ENCODE data around the gene SLC6A19. TPM values are rescaled to one million over a fixed set of nuclear protein-coding genes. Genes with fewer than 3 reads are reported as not detected.

SLC6A19 gene
- polyA plus RNA-seq, 2 donors = not detected

DNA sequence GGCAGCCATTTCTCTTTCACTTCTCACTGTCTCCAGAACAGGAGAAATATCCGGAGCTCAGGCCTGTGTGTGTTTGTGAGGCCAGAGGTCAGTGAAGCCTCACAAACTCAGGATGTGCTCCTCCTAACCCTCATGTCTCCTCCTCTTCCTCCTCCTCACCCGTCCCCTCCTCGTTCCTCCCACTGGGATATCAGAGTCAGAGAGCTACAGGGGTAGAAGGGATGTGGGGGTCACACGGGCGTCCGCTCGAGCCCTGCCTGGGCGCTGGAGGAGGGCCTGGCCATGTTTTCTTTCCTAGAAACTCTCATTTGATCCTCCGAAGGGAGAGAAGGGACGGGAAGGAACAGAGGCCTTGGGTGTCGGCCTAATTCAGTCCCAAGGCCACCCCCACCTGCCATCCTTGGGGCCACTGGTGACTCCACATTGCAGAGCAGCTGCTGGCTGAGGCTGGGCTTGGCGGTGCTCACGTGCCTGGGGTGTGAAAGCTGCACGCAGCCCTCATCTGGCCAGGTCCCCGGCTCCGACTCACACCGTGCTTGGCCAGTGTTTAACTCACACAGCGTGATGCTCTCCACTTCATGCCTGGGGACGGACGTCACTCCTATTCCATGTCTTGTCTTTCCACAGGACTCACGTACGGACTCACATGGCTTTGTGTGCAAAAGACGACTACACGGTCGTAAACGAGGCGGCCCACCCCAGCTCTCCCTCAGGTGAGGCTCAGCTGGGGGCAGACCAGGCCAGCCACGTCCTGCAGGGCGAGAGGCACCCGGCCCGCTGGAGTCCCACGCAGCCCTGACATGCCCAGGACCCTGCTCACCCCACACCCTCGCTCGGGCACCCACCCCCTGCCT is 22.6 kb upstream of the SLC6A19 start:
- WGBS, 2 donors = 73% methylated on average over 25 of the region's 34 CpGs; no CpG with 5 or more reads in 1 of the 2 donors
- Histone ChIP-seq H3K27me3 (ENCODE audit: control insufficient read depth in 1 of 2, insufficient read depth in 2 of 2, low read length in 2 of 2) (no peaks in the 10 kb centered on the region), H3K27ac (ENCODE audit: low read depth in 2 of 2, low read length in 1 of 2) (no peak overlapping the region), H3K4me1 (ENCODE audit: control insufficient read depth in 2 of 2, insufficient read depth in 2 of 2, low read length in 1 of 2) (no peaks in the 10 kb centered on the region), H3K36me3 (ENCODE audit: control insufficient read depth in 2 of 2, insufficient read depth in 2 of 2, low read length in 1 of 2) (no peaks in the 10 kb centered on the region), H3K9me3 (ENCODE audit: control insufficient read depth in 2 of 2, insufficient read depth in 1 of 2, low read depth in 1 of 2, low read length in 1 of 2) (no peaks in the 10 kb centered on the region), H3K4me3 (ENCODE audit: low read depth in 1 of 2, low read length in 2 of 2) (no peak overlapping the region)

DNA sequence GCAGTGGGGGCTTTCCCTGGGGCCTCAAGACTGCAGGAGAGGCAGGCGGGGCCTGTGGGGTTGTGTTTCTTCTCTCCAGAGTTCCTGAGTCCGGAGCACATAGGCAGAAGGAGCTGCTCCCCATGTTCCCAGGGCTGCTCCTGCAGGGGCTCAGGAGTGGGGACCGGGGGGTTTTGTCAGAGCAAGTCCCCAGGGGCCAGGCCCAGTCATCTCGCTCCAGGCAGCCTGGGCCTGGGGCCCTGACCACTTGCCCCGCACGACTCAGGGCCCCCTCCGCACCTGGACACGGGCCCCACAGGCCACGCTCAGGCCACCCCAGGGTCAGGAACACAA is 22.0 kb upstream of the SLC6A19 start:
- Histone ChIP-seq H3K27me3 (ENCODE audit: control insufficient read depth in 1 of 2, insufficient read depth in 2 of 2, low read length in 2 of 2) (no peaks in the 10 kb centered on the region), H3K27ac (ENCODE audit: low read depth in 2 of 2, low read length in 1 of 2) (no peak overlapping the region)
- 88% methylated on average over 5 of the region's 9 CpGs; no CpG with 5 or more reads in 1 of the 2 donors for WGBS, 2 donors

DNA sequence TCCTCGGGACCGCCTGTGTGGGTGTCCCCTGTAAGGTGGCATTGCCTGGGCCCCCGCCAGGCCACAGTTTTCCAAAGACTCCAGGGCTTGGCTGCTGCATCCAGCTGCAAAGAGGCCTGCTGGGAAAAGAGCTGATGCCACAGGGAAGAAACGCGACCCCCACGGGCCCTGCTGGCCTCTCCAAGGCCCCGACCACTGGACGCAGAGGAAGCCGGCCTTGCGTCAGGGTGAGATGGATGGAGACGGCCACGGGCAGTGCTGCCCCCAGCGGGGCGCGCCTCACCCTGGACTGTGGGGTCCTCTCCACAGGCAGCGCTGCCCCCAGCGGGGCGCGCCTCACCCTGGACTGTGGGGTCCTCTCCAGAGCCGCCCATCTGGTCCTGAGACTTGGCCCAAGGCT is 21.3 kb upstream of the SLC6A19 start:
- no peaks in the 10 kb centered on the region for H3K4me1 ChIP-seq (ENCODE audit: control insufficient read depth in 2 of 2, insufficient read depth in 2 of 2, low read length in 1 of 2)
- no peaks in the 10 kb centered on the region for H3K36me3 ChIP-seq (ENCODE audit: control insufficient read depth in 2 of 2, insufficient read depth in 2 of 2, low read length in 1 of 2)
- no peaks in the 10 kb centered on the region for H3K27me3 ChIP-seq (ENCODE audit: control insufficient read depth in 1 of 2, insufficient read depth in 2 of 2, low read length in 2 of 2)
- H3K9me3 ChIP-seq (ENCODE audit: control insufficient read depth in 2 of 2, insufficient read depth in 1 of 2, low read depth in 1 of 2, low read length in 1 of 2) = no peaks in the 10 kb centered on the region
- H3K4me3 ChIP-seq (ENCODE audit: low read depth in 1 of 2, low read length in 2 of 2) = no peak overlapping the region
- H3K27ac ChIP-seq (ENCODE audit: low read depth in 2 of 2, low read length in 1 of 2) = no peak overlapping the region
- 94% methylated on average over 11 of the region's 20 CpGs; no CpG with 5 or more reads in 1 of the 2 donors for WGBS, 2 donors

More for the DNA sequence above, 22.0 kb upstream of the SLC6A19 start:
- Histone ChIP-seq H3K4me3 (ENCODE audit: low read depth in 1 of 2, low read length in 2 of 2) (no peak overlapping the region), H3K4me1 (ENCODE audit: control insufficient read depth in 2 of 2, insufficient read depth in 2 of 2, low read length in 1 of 2) (no peaks in the 10 kb centered on the region), H3K9me3 (ENCODE audit: control insufficient read depth in 2 of 2, insufficient read depth in 1 of 2, low read depth in 1 of 2, low read length in 1 of 2) (no peaks in the 10 kb centered on the region), H3K36me3 (ENCODE audit: control insufficient read depth in 2 of 2, insufficient read depth in 2 of 2, low read length in 1 of 2) (no peaks in the 10 kb centered on the region)

DNA sequence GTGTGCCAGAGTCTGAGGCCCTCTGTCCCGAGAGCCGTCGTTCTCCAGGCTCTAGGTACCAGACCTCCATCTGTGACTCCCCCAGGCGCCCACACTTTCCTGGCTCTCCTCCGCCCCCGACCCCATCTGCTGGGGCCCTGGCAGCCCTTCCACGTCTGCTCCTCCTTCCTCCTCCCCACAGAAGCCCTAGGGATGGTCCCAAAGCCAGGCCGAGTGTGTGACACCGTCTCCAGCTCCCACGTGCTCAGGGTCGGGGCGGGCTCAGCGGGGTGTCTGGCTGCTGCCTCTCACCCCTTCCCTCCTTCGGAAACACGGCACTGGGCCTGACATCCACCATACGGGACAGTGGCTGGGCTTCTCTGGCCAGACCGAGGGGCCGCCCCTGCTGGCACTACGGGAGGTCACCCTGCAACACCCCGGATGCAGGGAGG is 20.5 kb upstream of the SLC6A19 start:
- 71 to 74% methylated on average over 20 of the region's 20 CpGs for WGBS, 2 donors
- H3K27ac ChIP-seq (ENCODE audit: low read depth in 2 of 2, low read length in 1 of 2) = no peak overlapping the region

DNA sequence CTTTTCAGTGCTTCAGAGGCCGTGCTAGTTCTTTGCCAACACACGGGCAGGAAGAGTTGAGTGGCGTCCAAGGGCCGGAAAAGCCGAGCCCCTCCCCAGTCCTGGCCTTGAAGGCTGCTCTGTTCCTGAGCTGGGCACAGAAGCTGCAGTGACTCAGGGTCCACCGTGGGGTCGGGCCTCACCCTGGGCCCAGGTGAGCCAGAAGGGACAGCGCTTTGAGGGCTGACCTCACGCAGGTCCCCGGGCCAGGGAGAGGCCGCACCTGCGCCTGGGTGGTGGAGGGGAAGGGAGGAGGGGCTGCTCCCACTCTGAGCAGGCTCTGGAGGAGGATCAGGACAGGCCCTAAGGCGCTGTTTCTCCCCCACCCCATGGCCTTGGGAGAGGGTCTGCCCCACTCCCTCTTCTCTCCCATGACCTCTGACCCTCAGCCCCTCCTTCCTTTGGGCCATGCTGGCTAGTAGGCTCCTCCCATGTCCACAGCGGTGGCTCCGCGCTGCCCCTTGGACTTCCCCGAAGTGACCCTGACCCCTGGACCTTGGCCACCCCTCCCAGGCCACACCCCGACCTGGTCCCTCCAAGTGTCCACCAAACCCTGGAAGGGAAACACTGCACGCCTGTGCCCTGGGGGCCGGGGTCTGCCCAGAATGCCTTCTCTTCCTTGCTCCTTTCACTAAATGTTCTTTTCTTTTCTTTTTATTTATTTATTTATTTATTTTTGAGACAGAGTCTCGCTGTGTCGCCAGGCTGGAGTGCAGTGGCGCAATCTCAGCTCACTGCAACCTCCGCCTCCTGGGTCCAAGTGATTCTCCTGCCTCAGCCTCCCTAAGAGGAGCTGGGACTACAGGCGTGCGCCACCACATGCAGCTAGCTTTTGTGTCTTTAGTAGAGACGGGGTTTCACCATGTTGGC is 19.7 kb upstream of the SLC6A19 start:
- 58 to 65% methylated on average over 24 to 27 of the region's 27 CpGs for WGBS, 2 donors
- Histone ChIP-seq H3K4me1 (ENCODE audit: control insufficient read depth in 2 of 2, insufficient read depth in 2 of 2, low read length in 1 of 2) (no peaks in the 10 kb centered on the region), H3K27ac (ENCODE audit: low read depth in 2 of 2, low read length in 1 of 2) (no peak overlapping the region), H3K9me3 (ENCODE audit: control insufficient read depth in 2 of 2, insufficient read depth in 1 of 2, low read depth in 1 of 2, low read length in 1 of 2) (no peaks in the 10 kb centered on the region), H3K4me3 (ENCODE audit: low read depth in 1 of 2, low read length in 2 of 2) (no peak overlapping the region), H3K27me3 (ENCODE audit: control insufficient read depth in 1 of 2, insufficient read depth in 2 of 2, low read length in 2 of 2) (no peaks in the 10 kb centered on the region), H3K36me3 (ENCODE audit: control insufficient read depth in 2 of 2, insufficient read depth in 2 of 2, low read length in 1 of 2) (no peaks in the 10 kb centered on the region)

More for the DNA sequence above, 20.5 kb upstream of the SLC6A19 start:
- no peaks in the 10 kb centered on the region for H3K4me1 ChIP-seq (ENCODE audit: control insufficient read depth in 2 of 2, insufficient read depth in 2 of 2, low read length in 1 of 2)
- H3K27me3 ChIP-seq (ENCODE audit: control insufficient read depth in 1 of 2, insufficient read depth in 2 of 2, low read length in 2 of 2) = no peaks in the 10 kb centered on the region
- no peak overlapping the region for H3K4me3 ChIP-seq (ENCODE audit: low read depth in 1 of 2, low read length in 2 of 2)
- H3K9me3 ChIP-seq (ENCODE audit: control insufficient read depth in 2 of 2, insufficient read depth in 1 of 2, low read depth in 1 of 2, low read length in 1 of 2) = no peaks in the 10 kb centered on the region
- H3K36me3 ChIP-seq (ENCODE audit: control insufficient read depth in 2 of 2, insufficient read depth in 2 of 2, low read length in 1 of 2) = no peaks in the 10 kb centered on the region

DNA sequence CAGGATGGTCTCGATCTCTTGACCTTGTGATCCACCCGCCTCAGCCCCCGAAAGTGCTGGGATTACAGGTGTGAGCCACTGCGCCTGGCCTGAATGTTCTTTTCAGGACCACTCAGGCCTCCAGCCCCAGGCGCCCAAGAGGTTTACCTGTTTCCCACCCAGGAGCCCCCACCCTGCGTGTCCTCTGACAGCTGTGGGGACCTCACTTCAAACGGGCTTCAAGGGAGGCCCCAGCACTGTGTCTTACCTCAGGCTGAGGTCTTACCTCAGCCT is 19.1 kb upstream of the SLC6A19 start:
- Histone ChIP-seq H3K4me3 (ENCODE audit: low read depth in 1 of 2, low read length in 2 of 2) (no peak overlapping the region), H3K27me3 (ENCODE audit: control insufficient read depth in 1 of 2, insufficient read depth in 2 of 2, low read length in 2 of 2) (no peaks in the 10 kb centered on the region), H3K36me3 (ENCODE audit: control insufficient read depth in 2 of 2, insufficient read depth in 2 of 2, low read length in 1 of 2) (no peaks in the 10 kb centered on the region), H3K4me1 (ENCODE audit: control insufficient read depth in 2 of 2, insufficient read depth in 2 of 2, low read length in 1 of 2) (no peaks in the 10 kb centered on the region), H3K27ac (ENCODE audit: low read depth in 2 of 2, low read length in 1 of 2) (no peak overlapping the region), H3K9me3 (ENCODE audit: control insufficient read depth in 2 of 2, insufficient read depth in 1 of 2, low read depth in 1 of 2, low read length in 1 of 2) (no peaks in the 10 kb centered on the region)
- WGBS, 2 donors = 69 to 76% methylated on average over 7 of the region's 7 CpGs

DNA sequence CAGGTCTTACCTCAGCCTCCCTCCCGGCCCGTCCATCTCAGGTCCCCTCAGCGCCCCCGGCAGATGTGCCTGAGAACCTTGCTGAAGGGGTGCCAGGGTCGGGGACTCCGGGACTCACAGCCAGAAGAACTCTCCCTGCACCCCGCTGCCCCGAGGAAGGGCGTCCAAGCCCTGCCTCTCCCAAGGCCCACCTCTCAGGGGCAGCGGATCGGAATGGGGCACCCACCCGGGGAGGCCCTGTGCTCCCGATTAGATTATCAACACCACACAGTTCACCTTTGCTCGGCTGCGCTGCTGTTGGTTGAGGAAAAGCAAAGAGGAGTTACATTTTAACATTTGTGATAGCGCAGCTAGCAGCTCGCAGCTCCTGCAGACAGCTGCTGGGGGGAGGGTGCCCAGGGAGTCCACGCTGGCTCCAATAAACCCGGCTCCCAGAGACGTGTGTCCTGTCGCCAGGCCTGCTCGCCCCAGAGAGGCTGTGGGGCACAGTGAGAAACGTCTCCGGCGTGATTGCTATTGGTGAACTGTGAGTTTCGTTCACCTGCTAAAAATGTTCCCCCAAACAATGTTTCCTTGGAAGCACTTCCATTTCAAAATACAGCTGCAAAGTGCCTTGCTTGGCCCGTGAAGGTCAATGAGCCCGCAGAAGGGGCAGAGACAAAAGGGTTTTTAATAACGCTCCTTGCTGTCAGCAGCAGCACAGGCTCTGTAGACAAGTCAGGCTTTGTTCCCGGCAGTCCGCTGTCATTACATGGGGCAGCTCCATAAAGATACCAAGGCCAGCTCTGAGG is 18.6 kb upstream of the SLC6A19 start:
- H3K9me3 ChIP-seq (ENCODE audit: control insufficient read depth in 2 of 2, insufficient read depth in 1 of 2, low read depth in 1 of 2, low read length in 1 of 2) = no peaks in the 10 kb centered on the region
- H3K27ac ChIP-seq (ENCODE audit: low read depth in 2 of 2, low read length in 1 of 2) = no peak overlapping the region
- H3K36me3 ChIP-seq (ENCODE audit: control insufficient read depth in 2 of 2, insufficient read depth in 2 of 2, low read length in 1 of 2) = no peaks in the 10 kb centered on the region
- H3K4me3 ChIP-seq (ENCODE audit: low read depth in 1 of 2, low read length in 2 of 2) = no peak overlapping the region
- H3K4me1 ChIP-seq (ENCODE audit: control insufficient read depth in 2 of 2, insufficient read depth in 2 of 2, low read length in 1 of 2) = no peaks in the 10 kb centered on the region
- H3K27me3 ChIP-seq (ENCODE audit: control insufficient read depth in 1 of 2, insufficient read depth in 2 of 2, low read length in 2 of 2) = no peaks in the 10 kb centered on the region
- 55 to 65% methylated on average over 31 of the region's 31 CpGs for WGBS, 2 donors

DNA sequence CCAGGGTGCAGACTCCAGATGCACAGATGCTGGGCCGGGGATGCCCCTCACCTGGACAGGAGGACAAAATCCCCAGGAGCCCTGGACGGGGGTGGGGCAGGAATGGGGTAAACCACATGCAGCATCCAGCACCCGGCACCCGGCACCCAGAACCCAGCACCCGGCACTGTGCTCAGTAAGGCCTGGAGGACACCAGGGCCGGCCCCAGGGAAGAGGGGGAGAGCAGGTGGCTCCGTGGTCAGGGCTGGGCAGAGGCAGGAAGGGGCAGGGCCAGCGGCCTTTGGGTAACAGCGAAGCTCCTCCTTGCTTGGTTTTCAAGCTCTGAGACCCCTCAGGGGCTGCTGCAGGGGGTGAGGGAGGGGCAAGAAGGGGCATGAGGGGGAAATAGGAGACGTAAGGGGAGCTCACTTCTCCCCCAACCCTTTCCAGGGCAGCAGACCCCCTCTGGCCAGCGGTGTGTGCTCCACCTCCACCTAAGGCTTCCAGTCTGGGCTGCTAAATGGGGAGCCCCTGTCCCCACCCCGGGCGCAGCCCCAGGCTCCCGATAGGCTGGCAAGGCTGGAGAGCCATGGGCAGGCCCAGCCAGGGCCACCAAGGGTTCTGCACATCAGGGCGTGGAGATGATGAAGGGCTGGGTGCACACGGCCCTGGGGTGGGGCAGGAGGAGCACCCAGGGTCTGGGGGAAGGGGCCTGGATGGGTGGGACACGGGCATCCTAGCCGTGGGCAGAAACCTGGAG is 17.8 kb upstream of the SLC6A19 start:
- Histone ChIP-seq H3K4me1 (ENCODE audit: control insufficient read depth in 2 of 2, insufficient read depth in 2 of 2, low read length in 1 of 2) (no peaks in the 10 kb centered on the region), H3K27ac (ENCODE audit: low read depth in 2 of 2, low read length in 1 of 2) (no peak overlapping the region), H3K27me3 (ENCODE audit: control insufficient read depth in 1 of 2, insufficient read depth in 2 of 2, low read length in 2 of 2) (no peaks in the 10 kb centered on the region), H3K9me3 (ENCODE audit: control insufficient read depth in 2 of 2, insufficient read depth in 1 of 2, low read depth in 1 of 2, low read length in 1 of 2) (no peaks in the 10 kb centered on the region), H3K4me3 (ENCODE audit: low read depth in 1 of 2, low read length in 2 of 2) (no peak overlapping the region), H3K36me3 (ENCODE audit: control insufficient read depth in 2 of 2, insufficient read depth in 2 of 2, low read length in 1 of 2) (no peaks in the 10 kb centered on the region)
- WGBS, 2 donors = 59 to 69% methylated on average over 17 to 18 of the region's 18 CpGs

DNA sequence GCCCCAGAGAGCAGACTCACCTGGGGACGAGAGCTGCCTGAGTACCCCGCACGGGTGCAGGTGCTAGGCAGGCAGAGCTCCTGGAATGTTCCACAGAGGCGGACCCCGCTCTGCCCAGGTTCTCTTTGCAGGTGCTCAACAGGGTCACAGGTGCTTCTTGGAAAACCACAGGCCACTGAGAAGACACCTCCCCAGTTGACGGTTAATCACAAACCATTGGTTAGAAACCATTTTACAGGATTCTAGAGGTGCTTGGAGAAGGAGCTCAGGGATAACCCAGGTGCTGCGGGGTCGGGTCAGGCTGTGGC is 17.3 kb upstream of the SLC6A19 start:
- no peaks in the 10 kb centered on the region for H3K27me3 ChIP-seq (ENCODE audit: control insufficient read depth in 1 of 2, insufficient read depth in 2 of 2, low read length in 2 of 2)
- no peaks in the 10 kb centered on the region for H3K4me1 ChIP-seq (ENCODE audit: control insufficient read depth in 2 of 2, insufficient read depth in 2 of 2, low read length in 1 of 2)
- 88 to 89% methylated on average over 8 of the region's 8 CpGs for WGBS, 2 donors

More for the DNA sequence above, 17.3 kb upstream of the SLC6A19 start:
- H3K4me3 ChIP-seq (ENCODE audit: low read depth in 1 of 2, low read length in 2 of 2) = no peak overlapping the region
- no peaks in the 10 kb centered on the region for H3K9me3 ChIP-seq (ENCODE audit: control insufficient read depth in 2 of 2, insufficient read depth in 1 of 2, low read depth in 1 of 2, low read length in 1 of 2)
- no peak overlapping the region for H3K27ac ChIP-seq (ENCODE audit: low read depth in 2 of 2, low read length in 1 of 2)
- H3K36me3 ChIP-seq (ENCODE audit: control insufficient read depth in 2 of 2, insufficient read depth in 2 of 2, low read length in 1 of 2) = no peaks in the 10 kb centered on the region
